Activated T-helper 17 cell treated with anti-CD3 and anti-CD28 coated beads, Interleukin-2, amount 50 U/mL, for 72 hours (primary cell): ENCODE data around the gene FGF7. TPM values are rescaled to one million over a fixed set of nuclear protein-coding genes. Genes with fewer than 3 reads are reported as not detected.
"Not testable (repeated sequence)": the region's sequence is repeated elsewhere in the genome, so short reads cannot be mapped to it uniquely, and the experiment has no call there.

Experiments
- ATAC-seq: fragments of 150-1000 bp; cut with Tn5 transposase; replicated peaks from 2 replicates; pipeline ENCODE4 v1.10.0; 2021; ENCODE audit warnings: mild to moderate bottlenecking, moderate library complexity
- H3K27ac Mint-ChIP-seq: one replicate; pipeline ENCODE4 v1.8.0; 2022; ENCODE audit warnings: mixed read lengths
- H3K27me3 Mint-ChIP-seq: one replicate; pipeline ENCODE4 v1.8.0; 2022; ENCODE audit warnings: mixed read lengths
- H3K36me3 Mint-ChIP-seq: one replicate; pipeline ENCODE4 v1.8.0; 2022; ENCODE audit warnings: low read depth, mild to moderate bottlenecking, mixed read lengths
- H3K4me1 Mint-ChIP-seq: one replicate; pipeline ENCODE4 v1.8.0; 2022; ENCODE audit warnings: mixed read lengths
- H3K4me3 Mint-ChIP-seq: one replicate; pipeline ENCODE4 v1.8.0; 2022; ENCODE audit warnings: mild to moderate bottlenecking, mixed read lengths
- H3K9me3 Mint-ChIP-seq: one replicate; pipeline ENCODE4 v1.8.0; 2022; ENCODE audit warnings: mixed read lengths
- total RNA-seq, 2 donors: library from RNA; stranded (reverse); gene quantifications; one replicate each; pipeline ENCODE4 v1.2.3, GENCODE V29; 2022

Gene FGF7
- total RNA-seq, 2 donors from 2014 or later: not detected

- Mint-ChIP-seq H3K27me3 (peaks cover 15% of the 10 kb centered on the region), H3K4me1 (no peaks in the 10 kb centered on the region), H3K36me3 (no peaks in the 10 kb centered on the region), H3K4me3 (no peak overlapping the region), H3K9me3 (no peaks in the 10 kb centered on the region), H3K27ac (no peak overlapping the region)
- ATAC-seq: no peak
Measured at GRCh38 chr15:49460411-49460941, 37.4 kb downstream of the FGF7 start.

GRCh38 chr15:49462232-49462844 is 39.3 kb downstream of the FGF7 start:
- Mint-ChIP-seq H3K4me3 (no peak overlapping the region), H3K27ac (no peak overlapping the region), H3K9me3 (no peaks in the 10 kb centered on the region), H3K4me1 (no peaks in the 10 kb centered on the region), H3K36me3 (no peaks in the 10 kb centered on the region), H3K27me3 (peaks cover 5% of the 10 kb centered on the region)
- no peak for ATAC-seq

- Mint-ChIP-seq H3K9me3 (no peaks in the 10 kb centered on the region), H3K36me3 (no peaks in the 10 kb centered on the region), H3K27ac (no peak overlapping the region), H3K4me3 (no peak overlapping the region), H3K27me3 (no peaks in the 10 kb centered on the region), H3K4me1 (no peaks in the 10 kb centered on the region)
- ATAC-seq: no peak
Measured at GRCh38 chr15:49464522-49464921, 41.5 kb downstream of the FGF7 start.

- H3K4me1 Mint-ChIP-seq: no peaks in the 10 kb centered on the region
- no peak for ATAC-seq
- no peak overlapping the region for H3K27ac Mint-ChIP-seq
- H3K4me3 Mint-ChIP-seq: no peak overlapping the region
- H3K36me3 Mint-ChIP-seq: no peaks in the 10 kb centered on the region
- no peaks in the 10 kb centered on the region for H3K27me3 Mint-ChIP-seq
- H3K9me3 Mint-ChIP-seq: no peaks in the 10 kb centered on the region
Measured at GRCh38 chr15:49466119-49466518, 43.1 kb downstream of the FGF7 start.

- H3K36me3 Mint-ChIP-seq: no peaks in the 10 kb centered on the region
- no peaks in the 10 kb centered on the region for H3K27me3 Mint-ChIP-seq
- H3K4me3 Mint-ChIP-seq: no peak overlapping the region
- H3K4me1 Mint-ChIP-seq: peaks cover 6% of the 10 kb centered on the region
- ATAC-seq: no peak
- no peaks in the 10 kb centered on the region for H3K9me3 Mint-ChIP-seq
- no peak overlapping the region for H3K27ac Mint-ChIP-seq
Measured at GRCh38 chr15:49467746-49468480, 44.9 kb downstream of the FGF7 start.

- Mint-ChIP-seq H3K9me3 (no peaks in the 10 kb centered on the region), H3K4me1 (peaks cover 6% of the 10 kb centered on the region), H3K27me3 (no peaks in the 10 kb centered on the region), H3K4me3 (no peak overlapping the region), H3K36me3 (no peaks in the 10 kb centered on the region), H3K27ac (no peak overlapping the region)
- no peak for ATAC-seq
Measured at GRCh38 chr15:49468481-49468839, 45.4 kb downstream of the FGF7 start.

- not testable (repeated sequence) for H3K27me3 Mint-ChIP-seq, ATAC-seq
Measured at GRCh38 chr15:49471248-49471647, 48.2 kb downstream of the FGF7 start.

GRCh38 chr15:49471733-49472132 is 48.7 kb downstream of the FGF7 start:
- Mint-ChIP-seq H3K4me3 (no peak overlapping the region), H3K9me3 (no peaks in the 10 kb centered on the region), H3K36me3 (no peaks in the 10 kb centered on the region), H3K27ac (no peak overlapping the region), H3K27me3 (no peaks in the 10 kb centered on the region), H3K4me1 (peaks cover 6% of the 10 kb centered on the region)
- ATAC-seq: peak; percentile 56

More at GRCh38 chr15:49471248-49471647, 48.2 kb downstream of the FGF7 start:
- H3K27ac Mint-ChIP-seq, H3K4me3 Mint-ChIP-seq, H3K4me1 Mint-ChIP-seq, H3K36me3 Mint-ChIP-seq, H3K9me3 Mint-ChIP-seq: not testable (repeated sequence)

- Mint-ChIP-seq H3K4me1 (peaks cover 6% of the 10 kb centered on the region), H3K27me3 (no peaks in the 10 kb centered on the region), H3K27ac (no peak overlapping the region), H3K36me3 (no peaks in the 10 kb centered on the region), H3K9me3 (no peaks in the 10 kb centered on the region), H3K4me3 (no peak overlapping the region)
- ATAC-seq: no peak
Measured at GRCh38 chr15:49472338-49472737, 49.3 kb downstream of the FGF7 start.

- H3K4me3 Mint-ChIP-seq: no peak overlapping the region
- H3K4me1 Mint-ChIP-seq: peaks cover 6% of the 10 kb centered on the region
- H3K36me3 Mint-ChIP-seq: no peaks in the 10 kb centered on the region
- H3K27ac Mint-ChIP-seq: no peak overlapping the region
- H3K9me3 Mint-ChIP-seq: no peaks in the 10 kb centered on the region
- H3K27me3 Mint-ChIP-seq: no peaks in the 10 kb centered on the region
- no peak for ATAC-seq
Measured at GRCh38 chr15:49473031-49473430, 50.0 kb downstream of the FGF7 start.

GRCh38 chr15:49478021-49478420 is 55.0 kb downstream of the FGF7 start:
- not testable (repeated sequence) for H3K27me3 Mint-ChIP-seq, H3K27ac Mint-ChIP-seq, H3K4me3 Mint-ChIP-seq, ATAC-seq, H3K9me3 Mint-ChIP-seq, H3K36me3 Mint-ChIP-seq, H3K4me1 Mint-ChIP-seq

- H3K4me1 Mint-ChIP-seq, ATAC-seq, H3K9me3 Mint-ChIP-seq, H3K27ac Mint-ChIP-seq, H3K4me3 Mint-ChIP-seq, H3K36me3 Mint-ChIP-seq, H3K27me3 Mint-ChIP-seq: not testable (repeated sequence)
Measured at GRCh38 chr15:49478982-49479381, 55.9 kb downstream of the FGF7 start.

GRCh38 chr15:49485401-49485800 is 62.4 kb downstream of the FGF7 start:
- H3K27ac Mint-ChIP-seq, H3K4me3 Mint-ChIP-seq, H3K27me3 Mint-ChIP-seq, H3K4me1 Mint-ChIP-seq, H3K36me3 Mint-ChIP-seq, H3K9me3 Mint-ChIP-seq, ATAC-seq: not testable (repeated sequence)

- H3K27me3 Mint-ChIP-seq: peaks cover 4% of the 10 kb centered on the region
- H3K27ac Mint-ChIP-seq: no peak overlapping the region
- no peak for ATAC-seq
- H3K9me3 Mint-ChIP-seq: no peaks in the 10 kb centered on the region
- H3K36me3 Mint-ChIP-seq: no peaks in the 10 kb centered on the region
- H3K4me1 Mint-ChIP-seq: no peaks in the 10 kb centered on the region
- H3K4me3 Mint-ChIP-seq: no peak overlapping the region
Measured at GRCh38 chr15:49490966-49491365, 67.9 kb downstream of the FGF7 start.

- Mint-ChIP-seq H3K36me3 (no peaks in the 10 kb centered on the region), H3K27ac (no peak overlapping the region), H3K9me3 (no peaks in the 10 kb centered on the region), H3K4me3 (no peak overlapping the region), H3K4me1 (no peaks in the 10 kb centered on the region), H3K27me3 (peaks cover 4% of the 10 kb centered on the region)
- ATAC-seq: no peak
Measured at GRCh38 chr15:49492151-49492550, 69.1 kb downstream of the FGF7 start.
